Ovary (tissue), 9 donors: ENCODE results near the gene COG2. TPM values are rescaled to one million over a fixed set of nuclear protein-coding genes. Genes with fewer than 3 reads are reported as not detected.

Experiments
- DNase-seq, 5 donors: peaks; one replicate each; pipeline ENCODE4 v3.0.0-alpha.2; 2019 to 2020
- H3K27ac ChIP-seq, 2 donors: fragments of 200-600 bp; one replicate each; pipeline versions ENCODE4 v1.5.1 to v1.8.0; 2019 to 2022
- H3K27me3 ChIP-seq: fragments of 200-600 bp; one replicate; pipeline ENCODE4 v1.8.0; 2022
- H3K36me3 ChIP-seq: fragments of 200-600 bp; sonication (generic); one replicate; pipeline ENCODE4 v1.5.1; 2019
- H3K4me1 ChIP-seq: one replicate; pipeline ENCODE4 v1.8.1; 2013; ENCODE audit warnings: mild to moderate bottlenecking, moderate library complexity; ENCODE audit not compliant: insufficient read depth
- H3K4me3 ChIP-seq: fragments of 200-600 bp; sonication (generic); one replicate; pipeline ENCODE4 v1.5.1; 2017
- H3K9me3 ChIP-seq, 2 donors: fragments of 200-600 bp in 1 of 2; sonication (generic) in 1 of 2; one replicate each; pipeline versions ENCODE4 v1.5.1 to v1.8.1; 2013 to 2019; ENCODE audit warnings: mild to moderate bottlenecking in 1 of 2, moderate library complexity in 1 of 2
- CTCF ChIP-seq, 3 donors: fragments of 450-650 bp in 2 of 3; fragments of 200-600 bp in 1 of 3; IDR thresholded peaks; one replicate each; pipeline versions ENCODE4 v1.5.1 to v1.8.0; 2016 to 2022; ENCODE audit warnings: antibody characterized with exemption in 3 of 3, mild to moderate bottlenecking in 1 of 3
- EP300 ChIP-seq: sonication (generic); formaldehyde crosslinking; IDR thresholded peaks from one replicate; pipeline ENCODE4 v1.6.1; 2017; ENCODE audit warnings: antibody characterized with exemption
- POLR2A ChIP-seq: fragments of 450-650 bp; IDR thresholded peaks from one replicate; pipeline ENCODE4 v1.6.1; 2017; ENCODE audit warnings: antibody characterized with exemption, mild to moderate bottlenecking, moderate library complexity
- WGBS, 3 donors: extraction: QIAGEN DNeasy Blood & Tissue Kit in 1 of 3; methylation state at CpG; one replicate each; pipeline versions ENCODE4 v1.1.5 to v1.1.7; 2013 to 2017; 5-methylcytosine and 5-hydroxymethylcytosine counted together
- intact Hi-C, 4 donors: fragments of 100-400 bp; cut with DNase I; formaldehyde crosslinking; loops; one replicate each; pipeline versions ENCODE4 v1.11.0 to v1.15.1; 2022 to 2023
- polyA plus RNA-seq, 2 donors: library from polyadenylated mRNA; stranded (reverse); fragments of 200-250 nt in 1 of 2; fragments of 350-450 nt in 1 of 2; fragmentation: Illumina TruSeq in 1 of 2; extraction: RNeasy Lipid Tissue Mini Kit (QIAGEN cat#74804) in 1 of 2; gene quantifications; one replicate each; pipeline ENCODE4 v1.2.3, GENCODE V29; 2013 to 2014
- total RNA-seq, 7 donors: library from RNA; depleted of rRNA in 2 of 7; stranded (reverse); fragments of >200 nt in 2 of 7; fragmentation: NEBNext Ultra II Directional in 3 of 7; extraction: Animal tissue kit (Norgen Biotek cat#: 25700) in 3 of 7; gene quantifications; one replicate each; pipeline versions ENCODE4 v1.1.0 to v1.2.4, GENCODE V29; 2016 to 2023
- donor health status: DM: no; HTN: no; CAD: no; lungs with moderate emphysema.
- donor health status: DM: no; HTN: no; CAD: no.
- donor health status: Bipolar disorder and iron deficiency.
- donor health status: DM: yes; HTN: yes; CAD: no.
- donor health status: DM: no; HTN: no; CAD: no.
- donor health status: DM: yes; HTN: yes; CAD: no.

Gene COG2
- total and polyA plus RNA-seq, 9 donors, result 9.1 to 29.5 (median 21.5) TPM

GRCh38 chr1:230622151-230622550, 20.1 kb upstream of the COG2 start:
- no peaks in the 10 kb centered on the region for H3K4me1 ChIP-seq
- no peaks in the 10 kb centered on the region for H3K27me3 ChIP-seq
- no peak for DNase-seq
- WGBS, 3 donors, result 32 to 45% (median 34%) methylated on average over 4 of the region's 4 CpGs
- H3K36me3 ChIP-seq, result no peaks in the 10 kb centered on the region
- no peaks in the 10 kb centered on the region for H3K9me3 ChIP-seq
- intact Hi-C loops, result no loop called here
- H3K27ac ChIP-seq, result no peak overlapping the region
- TF ChIP-seq EP300, result no peak
- TF ChIP-seq CTCF (IDR thresholded peaks at IDR 0.05), result no peak
- no peak for TF ChIP-seq POLR2A
- no peak overlapping the region for H3K4me3 ChIP-seq

- Histone ChIP-seq H3K4me3 (no peak overlapping the region), H3K27ac (no peak overlapping the region), H3K4me1 (no peaks in the 10 kb centered on the region), H3K9me3 (no peaks in the 10 kb centered on the region), H3K27me3 (no peaks in the 10 kb centered on the region), H3K36me3 (no peaks in the 10 kb centered on the region)
- intact Hi-C loops, result no loop called here
- no peak for TF ChIP-seq CTCF (IDR thresholded peaks at IDR 0.05)
- TF ChIP-seq EP300, result no peak
- no peak for TF ChIP-seq POLR2A
- WGBS, 3 donors, result 90 to 93% (median 91%) methylated on average over 19 of the region's 19 CpGs
- no peak for DNase-seq
Measured at GRCh38 chr1:230624097-230624713, 18.1 kb upstream of the COG2 start.

GRCh38 chr1:230626232-230626631, 16.0 kb upstream of the COG2 start:
- Histone ChIP-seq H3K9me3 (no peaks in the 10 kb centered on the region), H3K27ac (no peak overlapping the region), H3K27me3 (no peaks in the 10 kb centered on the region), H3K4me1 (no peaks in the 10 kb centered on the region), H3K4me3 (no peak overlapping the region), H3K36me3 (no peaks in the 10 kb centered on the region)
- intact Hi-C loops, result no loop called here
- 64 to 67% (median 66%) methylated on average over 2 of the region's 2 CpGs for WGBS, 3 donors
- no peak for DNase-seq
- TF ChIP-seq POLR2A (no peak), CTCF (IDR thresholded peaks at IDR 0.05) (no peak), EP300 (no peak)

- H3K36me3 ChIP-seq, result no peaks in the 10 kb centered on the region
- no peak overlapping the region for H3K4me3 ChIP-seq
- H3K27me3 ChIP-seq, result no peaks in the 10 kb centered on the region
- no peak for DNase-seq
- H3K27ac ChIP-seq, result no peak overlapping the region
- intact Hi-C loops, result no loop called here
- WGBS, 3 donors, result 85 to 94% (median 86%) methylated on average over 2 of the region's 2 CpGs
- H3K4me1 ChIP-seq, result no peaks in the 10 kb centered on the region
- no peak for TF ChIP-seq POLR2A
- no peak for TF ChIP-seq CTCF (IDR thresholded peaks at IDR 0.05)
- no peak for TF ChIP-seq EP300
- H3K9me3 ChIP-seq, result no peaks in the 10 kb centered on the region
Measured at GRCh38 chr1:230627767-230628166, 14.5 kb upstream of the COG2 start.
